Dendritic cell treated with granulocyte-macrophage colony-stimulating factor and Interleukin-4, amounts not matched to agents 40 ng/mL and 50 ng/mL, for 4 days (primary cell): ENCODE results near the gene PAK2.
"Not testable (repeated sequence)": the region's sequence is repeated elsewhere in the genome, so short reads cannot be mapped to it uniquely, and the experiment has no call there.

Experiments
- H3K27ac Mint-ChIP-seq: one replicate; pipeline ENCODE4 v1.8.0; 2022; ENCODE audit warnings: mild to moderate bottlenecking, mixed read lengths
- H3K27me3 Mint-ChIP-seq: one replicate; pipeline ENCODE4 v1.8.0; 2022; ENCODE audit warnings: mild to moderate bottlenecking, mixed read lengths
- H3K36me3 Mint-ChIP-seq: one replicate; pipeline ENCODE4 v1.8.0; 2022; ENCODE audit warnings: low read depth, mixed read lengths
- H3K4me1 Mint-ChIP-seq: one replicate; pipeline ENCODE4 v1.8.0; 2022; ENCODE audit warnings: low read depth, mixed read lengths
- H3K4me3 Mint-ChIP-seq: one replicate; pipeline ENCODE4 v1.8.0; 2022; ENCODE audit warnings: mild to moderate bottlenecking, moderate library complexity, mixed read lengths
- H3K9me3 Mint-ChIP-seq: one replicate; pipeline ENCODE4 v1.8.0; 2022; ENCODE audit warnings: mixed read lengths
- intact Hi-C: fragments of 100-400 bp; cut with micrococcal nuclease; formaldehyde crosslinking; loops from one replicate; pipeline ENCODE4 v1.15.0; 2022

PAK2 gene

DNA sequence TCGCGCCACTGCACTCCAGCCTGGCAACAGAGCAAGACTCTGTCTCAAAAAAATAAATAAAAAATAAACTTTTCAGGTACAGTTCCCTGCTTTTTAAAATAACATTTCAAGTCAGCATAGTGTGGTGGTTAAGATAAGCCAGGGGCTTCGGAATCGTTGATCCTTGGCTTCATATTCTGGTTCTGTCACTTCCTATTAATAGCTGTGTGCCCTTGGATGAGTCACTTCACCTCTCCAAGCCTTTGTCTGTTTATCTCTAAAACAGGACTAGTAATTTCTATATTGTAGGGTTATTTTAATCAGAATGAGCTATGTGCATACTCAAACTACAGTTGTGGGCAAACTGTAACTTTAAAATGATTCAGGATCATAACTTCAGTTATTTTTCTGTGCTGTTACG lies 74.2 kb downstream of the PAK2 start:
- no peak overlapping the region for H3K27ac Mint-ChIP-seq
- H3K27me3 Mint-ChIP-seq = no peaks in the 10 kb centered on the region
- no peak overlapping the region for H3K4me3 Mint-ChIP-seq
- H3K36me3 Mint-ChIP-seq = peaks cover 81% of the 10 kb centered on the region
- intact Hi-C loops = no loop called here
- no peaks in the 10 kb centered on the region for H3K4me1 Mint-ChIP-seq
- no peaks in the 10 kb centered on the region for H3K9me3 Mint-ChIP-seq

DNA sequence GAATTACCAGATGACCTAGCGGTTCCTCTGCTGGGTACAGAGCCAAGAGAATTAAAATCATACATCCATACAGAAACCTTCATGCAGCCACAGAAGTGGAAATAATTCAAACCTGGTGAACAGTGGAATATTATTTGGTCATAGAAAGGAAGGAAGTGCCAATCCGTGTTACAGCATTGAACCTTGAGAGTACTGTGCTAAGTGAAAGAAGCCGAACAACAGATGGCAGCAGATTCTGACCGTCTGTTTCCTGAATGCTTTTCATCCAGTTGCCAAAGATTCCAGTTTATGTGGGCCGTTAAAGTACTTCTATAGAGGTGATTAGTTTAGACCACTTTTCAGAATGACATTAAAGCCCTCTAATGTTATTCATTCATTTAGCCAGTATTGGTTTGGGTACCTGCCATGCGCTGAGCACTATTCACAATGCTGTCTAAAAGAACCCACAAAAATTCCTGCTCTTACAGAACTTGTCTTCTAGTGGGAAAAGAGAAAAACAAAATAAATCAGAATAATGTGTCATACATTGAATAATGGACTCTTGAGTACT lies 82.2 kb downstream of the PAK2 start:
- Mint-ChIP-seq H3K27ac (no peak overlapping the region), H3K36me3 (peaks cover 99% of the 10 kb centered on the region), H3K4me1 (no peaks in the 10 kb centered on the region), H3K27me3 (no peaks in the 10 kb centered on the region), H3K9me3 (no peaks in the 10 kb centered on the region), H3K4me3 (no peak overlapping the region)
- intact Hi-C loops = no loop called here

DNA sequence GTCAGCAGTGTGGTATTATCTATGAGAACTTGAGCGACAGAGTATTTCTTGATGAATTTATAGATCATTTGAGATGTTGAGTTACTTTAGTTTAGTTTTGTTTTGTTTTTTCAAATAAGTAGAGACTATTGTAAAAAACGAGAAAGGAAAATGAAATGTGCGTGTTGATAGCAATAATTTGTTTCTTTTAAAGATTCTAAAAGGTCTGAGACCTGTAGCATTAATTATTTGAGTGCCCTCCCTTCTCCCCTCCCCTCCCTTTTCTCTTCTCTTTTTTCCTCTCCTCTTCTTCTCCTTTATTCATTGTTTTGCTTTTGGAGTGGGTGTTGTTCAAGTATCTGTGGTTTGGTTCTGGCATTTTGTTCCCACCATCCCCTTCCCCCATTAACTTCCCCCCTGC lies 90.0 kb downstream of the PAK2 start:
- H3K27ac Mint-ChIP-seq, H3K9me3 Mint-ChIP-seq, H3K4me3 Mint-ChIP-seq, H3K27me3 Mint-ChIP-seq, H3K4me1 Mint-ChIP-seq, intact Hi-C loops: not testable (repeated sequence)
- peaks cover 67% of the 10 kb centered on the region for H3K36me3 Mint-ChIP-seq

DNA sequence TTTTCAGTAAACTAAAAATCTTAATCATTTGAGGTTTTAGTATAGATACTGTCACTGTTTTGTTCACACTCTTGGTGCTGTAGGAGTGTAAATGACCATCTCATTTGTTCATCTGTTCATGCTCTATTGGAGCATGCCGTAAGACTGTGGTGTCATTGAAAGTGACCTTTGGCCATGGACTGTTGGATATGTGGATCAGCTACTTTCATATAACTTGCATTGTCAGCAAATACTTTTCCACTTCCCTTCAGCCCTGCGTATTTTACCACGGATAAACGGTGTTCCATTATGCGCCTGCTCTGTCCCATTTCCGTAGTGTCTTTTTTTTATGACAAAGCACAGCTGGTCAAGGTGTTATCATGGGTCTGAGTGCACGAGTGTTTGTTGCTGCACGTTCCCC lies 95.4 kb downstream of the PAK2 start:
- Mint-ChIP-seq H3K36me3 (peaks cover 19% of the 10 kb centered on the region), H3K27me3 (no peaks in the 10 kb centered on the region), H3K4me1 (peaks cover 11% of the 10 kb centered on the region), H3K27ac (no peak overlapping the region), H3K9me3 (no peaks in the 10 kb centered on the region), H3K4me3 (no peak overlapping the region)
- intact Hi-C loops = no loop called here

DNA sequence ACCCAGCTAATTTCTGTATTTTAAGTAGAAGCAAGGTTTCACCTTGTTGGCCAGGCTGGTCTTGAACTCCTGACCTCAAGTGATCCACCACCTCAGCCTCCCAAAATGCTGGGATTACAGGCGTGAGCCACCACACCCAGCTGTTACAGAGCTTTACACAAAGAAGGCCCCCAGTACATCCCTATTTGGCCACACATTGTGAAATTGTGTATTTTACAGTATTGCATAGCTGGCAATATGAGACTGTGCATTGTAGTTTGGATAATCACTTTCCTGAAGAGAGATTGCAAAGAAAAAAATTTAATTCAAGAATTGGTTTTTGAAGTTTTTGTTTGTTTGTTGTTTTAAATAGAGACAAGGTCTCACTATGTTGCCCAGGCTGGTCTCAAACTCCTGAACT lies 97.0 kb downstream of the PAK2 start:
- H3K9me3 Mint-ChIP-seq, H3K27me3 Mint-ChIP-seq, intact Hi-C loops, H3K27ac Mint-ChIP-seq, H3K36me3 Mint-ChIP-seq, H3K4me3 Mint-ChIP-seq: not testable (repeated sequence)
- peaks cover 11% of the 10 kb centered on the region for H3K4me1 Mint-ChIP-seq

DNA sequence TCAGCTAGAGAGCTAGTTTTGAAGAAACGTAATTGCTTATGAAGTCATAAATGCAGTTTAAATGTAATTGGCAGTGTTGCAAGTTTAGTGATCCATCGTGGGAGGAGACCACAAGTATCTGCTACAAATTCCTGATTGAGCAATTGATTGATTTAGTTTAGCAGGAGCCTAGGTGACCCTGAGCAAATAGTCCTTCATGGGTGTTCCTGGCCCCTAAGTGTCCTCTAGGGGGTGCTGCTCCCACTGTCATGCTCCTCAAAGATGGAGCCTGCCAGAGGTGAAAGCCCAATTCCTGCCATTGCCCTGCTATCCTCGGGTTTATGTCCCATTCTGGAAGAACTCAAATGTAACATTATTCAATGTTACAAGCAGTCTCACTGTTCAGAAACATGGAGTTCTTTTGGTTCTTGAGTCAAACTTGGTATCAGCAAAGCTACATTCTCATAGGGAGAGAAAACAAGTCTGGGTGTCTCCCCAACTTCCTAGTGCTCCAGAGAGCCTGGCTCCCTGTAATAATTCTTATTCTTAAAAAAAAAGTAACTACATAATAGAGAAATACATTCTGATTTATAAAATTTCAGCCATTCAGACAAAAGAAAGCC lies 98.3 kb downstream of the PAK2 start:
- no peak overlapping the region for H3K27ac Mint-ChIP-seq
- no peaks in the 10 kb centered on the region for H3K9me3 Mint-ChIP-seq
- H3K4me1 Mint-ChIP-seq = peaks cover 11% of the 10 kb centered on the region
- no peaks in the 10 kb centered on the region for H3K36me3 Mint-ChIP-seq
- no peaks in the 10 kb centered on the region for H3K27me3 Mint-ChIP-seq
- intact Hi-C loops = no loop called here
- H3K4me3 Mint-ChIP-seq = no peak overlapping the region

DNA sequence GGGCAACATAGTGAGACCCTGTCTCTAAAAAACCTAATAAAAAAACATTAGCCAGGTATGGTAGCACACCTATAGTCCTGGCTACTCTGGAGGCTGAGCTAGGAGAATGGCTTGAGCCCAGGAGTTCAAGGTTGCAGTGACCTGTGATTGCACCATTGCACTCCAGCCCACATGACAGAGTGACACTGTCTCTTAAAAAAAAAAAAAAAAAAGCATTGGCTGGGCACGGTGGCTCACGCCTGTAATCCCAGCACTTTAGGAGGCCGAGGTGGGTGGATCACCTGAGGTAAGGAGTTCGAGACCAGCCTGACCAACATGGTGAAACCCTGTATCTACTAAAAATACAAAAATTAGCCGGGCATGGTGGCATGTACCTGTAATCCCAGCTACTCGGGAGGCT lies 99.7 kb downstream of the PAK2 start:
- H3K4me3 Mint-ChIP-seq, H3K36me3 Mint-ChIP-seq, H3K27ac Mint-ChIP-seq, intact Hi-C loops, H3K27me3 Mint-ChIP-seq, H3K9me3 Mint-ChIP-seq: not testable (repeated sequence)
- H3K4me1 Mint-ChIP-seq = peaks cover 11% of the 10 kb centered on the region

DNA sequence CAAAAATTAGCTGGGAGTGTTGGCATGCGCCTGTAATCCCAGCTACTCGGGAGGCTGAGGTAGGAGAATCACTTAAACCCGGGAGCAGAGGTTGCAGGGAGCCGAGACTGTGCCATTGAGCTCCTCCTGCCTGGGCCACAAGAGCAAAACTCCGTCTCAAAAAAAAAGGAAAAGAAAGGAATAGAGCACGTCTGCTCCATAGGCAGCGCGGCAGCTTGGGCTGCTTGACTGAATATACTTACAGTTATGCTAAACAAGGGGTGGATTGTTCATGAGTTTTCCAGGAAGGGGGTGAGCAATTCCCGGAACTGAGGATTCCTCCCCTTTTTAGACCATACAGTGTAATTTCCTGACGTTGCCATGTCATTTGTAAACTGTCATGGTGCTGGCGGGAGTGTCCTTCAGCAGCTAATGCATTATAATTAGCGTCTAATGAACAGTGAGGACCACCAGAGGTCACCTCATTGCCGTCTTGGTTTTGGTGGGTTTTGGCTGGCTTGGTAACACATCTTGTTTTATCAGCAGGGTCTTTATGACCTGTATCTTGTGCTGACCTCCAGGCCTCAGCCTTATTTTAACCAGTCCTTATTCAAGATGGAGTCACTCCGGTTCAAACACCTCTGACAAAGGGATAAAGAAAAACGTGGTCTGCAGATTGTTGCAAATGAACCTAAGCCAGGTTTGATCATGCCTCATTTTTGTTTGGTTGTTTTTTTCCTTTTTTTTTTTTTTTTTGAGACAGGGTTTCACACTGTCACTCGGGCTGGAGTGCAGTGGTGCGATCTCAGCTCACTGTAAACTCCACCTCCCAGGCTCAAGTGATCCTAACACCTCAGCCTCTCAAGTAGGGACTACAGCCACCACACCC lies 103.1 kb downstream of the PAK2 start:
- Mint-ChIP-seq H3K36me3 (no peaks in the 10 kb centered on the region), H3K9me3 (no peaks in the 10 kb centered on the region), H3K4me3 (no peak overlapping the region), H3K4me1 (peaks cover 6% of the 10 kb centered on the region), H3K27ac (no peak overlapping the region), H3K27me3 (peaks cover 1% of the 10 kb centered on the region)
- intact Hi-C loops = no loop called here

DNA sequence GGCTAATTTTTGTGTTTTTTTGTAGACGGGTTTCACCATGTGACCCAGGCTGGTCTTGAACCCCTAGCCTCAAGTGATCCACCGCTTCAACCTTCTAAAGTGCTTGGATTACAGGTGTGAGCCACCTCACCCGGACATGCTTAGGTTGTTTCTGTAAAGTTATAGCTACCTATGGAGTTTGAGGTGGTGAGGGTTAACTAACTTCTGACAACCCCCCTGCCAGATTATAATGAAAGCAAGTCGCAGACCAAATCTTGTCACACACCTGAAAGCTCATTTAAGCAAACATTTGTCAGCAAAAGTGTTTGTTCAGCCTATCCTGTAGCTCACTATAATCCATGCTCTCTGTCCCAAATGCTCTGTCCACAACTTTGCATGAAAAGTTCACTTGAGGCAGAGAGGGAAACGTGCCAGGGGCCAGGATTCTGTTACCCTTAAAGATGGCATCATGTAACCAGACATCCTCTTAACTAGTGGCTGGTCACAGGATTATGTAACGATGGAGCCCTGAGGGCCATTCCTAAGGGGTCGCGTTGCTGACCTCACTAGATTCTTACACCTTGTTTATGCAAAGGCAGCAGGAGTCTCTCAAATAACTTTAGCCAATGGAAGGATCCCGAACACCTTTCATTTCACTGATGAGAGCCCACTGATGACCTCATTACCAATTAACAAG lies 103.9 kb downstream of the PAK2 start:
- no peak overlapping the region for H3K4me3 Mint-ChIP-seq
- no peaks in the 10 kb centered on the region for H3K9me3 Mint-ChIP-seq
- peaks cover 1% of the 10 kb centered on the region for H3K27me3 Mint-ChIP-seq
- no peak overlapping the region for H3K27ac Mint-ChIP-seq
- intact Hi-C loops = no loop called here
- no peaks in the 10 kb centered on the region for H3K36me3 Mint-ChIP-seq
- peaks cover 6% of the 10 kb centered on the region for H3K4me1 Mint-ChIP-seq

DNA sequence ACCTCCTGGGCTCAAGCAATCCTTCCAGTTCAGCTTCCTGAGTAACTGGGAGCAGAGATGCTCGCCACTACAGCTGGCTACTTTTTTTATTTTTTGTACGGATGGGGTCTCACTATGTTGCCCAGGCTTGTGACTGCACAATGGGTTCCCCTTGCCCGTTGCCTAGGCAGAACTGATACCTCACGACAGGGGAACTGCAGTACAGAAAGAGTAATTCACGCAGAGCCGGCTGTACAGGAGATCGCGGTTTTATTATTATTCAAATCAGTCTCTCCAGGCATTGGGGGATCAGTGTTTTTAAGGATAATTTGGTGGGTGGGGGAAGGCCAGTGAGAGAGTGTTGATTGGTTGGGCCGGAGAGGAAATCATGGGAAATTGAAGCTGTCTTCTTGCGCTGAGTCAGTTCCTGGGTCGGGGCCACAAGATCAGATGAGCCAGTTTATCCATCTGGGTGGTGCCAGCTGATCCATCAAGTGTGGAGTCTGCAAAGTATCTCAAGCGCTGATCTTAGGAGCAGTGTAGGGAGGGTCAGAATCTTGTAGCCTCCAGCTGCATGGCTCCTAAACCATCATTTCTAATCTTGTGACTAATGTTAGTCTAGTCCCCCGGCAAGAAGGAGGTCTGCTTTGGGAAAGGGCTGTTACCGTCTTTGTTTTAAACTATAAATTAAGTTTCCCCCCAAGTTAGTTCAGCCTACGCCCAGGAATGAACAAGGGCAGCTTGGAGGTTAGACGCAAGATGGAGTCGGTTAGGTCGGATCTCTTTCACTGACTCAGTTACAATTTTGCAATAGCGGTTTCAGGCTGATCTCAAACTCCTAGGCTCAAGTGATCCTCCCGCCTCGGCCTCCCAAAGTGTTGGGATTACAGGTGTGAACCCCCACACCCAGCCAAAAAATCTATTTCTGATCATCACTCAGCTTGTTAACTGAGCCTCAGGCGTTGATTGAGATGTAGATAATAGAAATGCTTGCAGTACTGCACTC lies 104.9 kb downstream of the PAK2 start:
- H3K9me3 Mint-ChIP-seq, H3K36me3 Mint-ChIP-seq, intact Hi-C loops, H3K27ac Mint-ChIP-seq, H3K4me1 Mint-ChIP-seq, H3K27me3 Mint-ChIP-seq, H3K4me3 Mint-ChIP-seq: not testable (repeated sequence)

DNA sequence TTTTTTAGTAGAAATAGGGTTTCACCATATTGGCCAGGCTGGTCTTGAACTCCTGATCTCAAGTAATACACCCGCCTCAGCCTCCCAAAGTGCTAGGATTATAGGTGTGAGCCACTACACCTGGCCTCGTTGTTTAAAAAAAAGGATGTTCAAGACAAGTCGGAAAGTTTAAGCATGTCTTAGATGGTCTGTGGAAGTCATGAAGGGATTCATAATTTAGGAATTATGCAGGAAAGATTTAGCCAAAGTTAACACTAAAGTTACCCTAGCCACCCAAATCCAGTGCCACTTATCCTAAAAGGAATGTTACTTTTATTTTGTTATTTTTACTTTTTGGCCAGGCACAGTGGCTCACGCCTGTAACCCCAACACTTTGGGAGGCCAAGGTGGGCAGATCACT lies 108.7 kb downstream of the PAK2 start:
- intact Hi-C loops, H3K36me3 Mint-ChIP-seq, H3K27ac Mint-ChIP-seq, H3K9me3 Mint-ChIP-seq, H3K27me3 Mint-ChIP-seq, H3K4me1 Mint-ChIP-seq, H3K4me3 Mint-ChIP-seq: not testable (repeated sequence)

DNA sequence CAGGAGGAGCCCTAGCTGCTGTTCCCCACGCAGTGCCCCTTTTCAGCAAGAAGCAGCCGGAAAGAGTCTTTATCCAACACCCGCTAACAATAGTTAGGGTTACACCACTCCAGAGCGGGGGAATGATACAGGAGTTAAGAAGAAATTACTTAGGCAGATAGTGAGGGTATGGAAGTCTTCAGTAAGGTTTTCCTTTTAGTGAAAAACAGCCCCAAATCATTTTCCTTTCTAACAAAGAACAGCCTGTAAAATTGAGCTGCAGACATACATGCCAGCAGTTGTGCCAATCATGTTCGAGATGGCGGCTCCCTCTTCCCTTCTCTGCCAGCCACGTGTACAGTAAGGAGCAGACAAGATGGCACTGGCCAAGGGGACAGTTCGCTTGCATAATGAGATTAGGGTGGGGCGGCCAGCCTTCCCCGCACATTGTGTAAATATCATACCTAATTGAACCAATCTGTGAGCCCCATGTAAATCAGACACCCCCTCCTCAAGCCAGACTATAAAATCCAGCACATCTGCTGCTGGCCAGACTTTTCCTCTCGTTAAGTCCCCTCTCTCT lies 109.6 kb downstream of the PAK2 start:
- Mint-ChIP-seq H3K36me3 (no peaks in the 10 kb centered on the region), H3K9me3 (no peaks in the 10 kb centered on the region), H3K4me3 (no peak overlapping the region), H3K4me1 (peaks cover 4% of the 10 kb centered on the region), H3K27ac (no peak overlapping the region), H3K27me3 (peaks cover 1% of the 10 kb centered on the region)
- intact Hi-C loops = no loop called here

DNA sequence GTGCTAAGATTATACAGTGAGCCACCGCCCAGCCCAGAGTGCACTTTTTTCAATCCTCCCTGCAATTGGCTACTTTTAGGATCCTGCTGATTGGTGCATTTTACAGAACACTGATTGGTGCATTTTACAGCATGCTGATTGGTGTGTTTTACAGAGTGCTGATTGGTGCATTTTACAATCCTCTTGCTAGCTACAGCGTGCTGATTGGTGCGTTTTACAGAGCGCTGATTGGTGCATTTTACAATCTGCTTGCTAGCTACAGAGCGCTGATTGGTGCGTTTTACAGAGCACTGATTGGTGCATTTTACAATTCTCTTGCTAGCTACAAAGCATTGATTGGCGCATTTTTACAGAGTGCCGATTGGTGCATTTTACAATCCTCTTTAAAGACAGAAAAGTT lies 123.3 kb downstream of the PAK2 start:
- intact Hi-C loops, H3K36me3 Mint-ChIP-seq, H3K9me3 Mint-ChIP-seq, H3K27me3 Mint-ChIP-seq, H3K4me1 Mint-ChIP-seq, H3K4me3 Mint-ChIP-seq, H3K27ac Mint-ChIP-seq: not testable (repeated sequence)
